Measurements from ENCODE around the gene LIN37.

- TF ChIP-seq, protein P1, sequence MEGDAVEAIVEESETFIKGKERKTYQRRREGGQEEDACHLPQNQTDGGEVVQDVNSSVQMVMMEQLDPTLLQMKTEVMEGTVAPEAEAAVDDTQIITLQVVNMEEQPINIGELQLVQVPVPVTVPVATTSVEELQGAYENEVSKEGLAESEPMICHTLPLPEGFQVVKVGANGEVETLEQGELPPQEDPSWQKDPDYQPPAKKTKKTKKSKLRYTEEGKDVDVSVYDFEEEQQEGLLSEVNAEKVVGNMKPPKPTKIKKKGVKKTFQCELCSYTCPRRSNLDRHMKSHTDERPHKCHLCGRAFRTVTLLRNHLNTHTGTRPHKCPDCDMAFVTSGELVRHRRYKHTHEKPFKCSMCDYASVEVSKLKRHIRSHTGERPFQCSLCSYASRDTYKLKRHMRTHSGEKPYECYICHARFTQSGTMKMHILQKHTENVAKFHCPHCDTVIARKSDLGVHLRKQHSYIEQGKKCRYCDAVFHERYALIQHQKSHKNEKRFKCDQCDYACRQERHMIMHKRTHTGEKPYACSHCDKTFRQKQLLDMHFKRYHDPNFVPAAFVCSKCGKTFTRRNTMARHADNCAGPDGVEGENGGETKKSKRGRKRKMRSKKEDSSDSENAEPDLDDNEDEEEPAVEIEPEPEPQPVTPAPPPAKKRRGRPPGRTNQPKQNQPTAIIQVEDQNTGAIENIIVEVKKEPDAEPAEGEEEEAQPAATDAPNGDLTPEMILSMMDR (conservative IDR thresholded peaks at IDR 0.05; ENCODE audit: low read depth in 2 of 2) = no peak
- TF ChIP-seq POLR2AphosphoS5 (IDR thresholded peaks at IDR 0.05; ENCODE audit: low read depth) (no peak), REST (IDR thresholded peaks at IDR 0.05; ENCODE audit: unreplicated experiment) (no peak), JUNB (IDR thresholded peaks at IDR 0.05; ENCODE audit: unreplicated experiment) (no peak), ETS1 (IDR thresholded peaks at IDR 0.05) (no peak), EZH2 (IDR thresholded peaks at IDR 0.05; ENCODE audit: low read depth, unreplicated experiment) (no peak), CREB1 (CRISPR knock-in tag; IDR thresholded peaks at IDR 0.05; ENCODE audit: low read depth) (no peak), STAT1 (IDR thresholded peaks at IDR 0.05; ENCODE audit: unreplicated experiment) (no peak), EZH2phosphoT487 (IDR thresholded peaks at IDR 0.05; ENCODE audit: unreplicated experiment) (no peak), ZNF114 (CRISPR knock-in tag; IDR thresholded peaks at IDR 0.05) (no peak), NANOG (IDR thresholded peaks at IDR 0.05; ENCODE audit: borderline replicate concordance) (no peak), ZNF462 (CRISPR knock-in tag; IDR thresholded peaks at IDR 0.05) (no peak), ZNF331 (CRISPR knock-in tag; IDR thresholded peaks at IDR 0.05; ENCODE audit: low read depth) (no peak)
Observed at GRCh38 chr19:35713904-35714495, 34.4 kb upstream of the LIN37 start.

All from GM23338 (cell line).